Measurements from ENCODE around the gene SYTL3. TPM values are rescaled to one million over a fixed set of nuclear protein-coding genes. Genes with fewer than 3 reads are reported as not detected.
"Not testable (repeated sequence)": the region's sequence is repeated elsewhere in the genome, so short reads cannot be mapped to it uniquely, and the experiment has no call there.

The SYTL3 gene
- total RNA-seq, 1 experiment from 2014 or later = 14.2 TPM

DNA sequence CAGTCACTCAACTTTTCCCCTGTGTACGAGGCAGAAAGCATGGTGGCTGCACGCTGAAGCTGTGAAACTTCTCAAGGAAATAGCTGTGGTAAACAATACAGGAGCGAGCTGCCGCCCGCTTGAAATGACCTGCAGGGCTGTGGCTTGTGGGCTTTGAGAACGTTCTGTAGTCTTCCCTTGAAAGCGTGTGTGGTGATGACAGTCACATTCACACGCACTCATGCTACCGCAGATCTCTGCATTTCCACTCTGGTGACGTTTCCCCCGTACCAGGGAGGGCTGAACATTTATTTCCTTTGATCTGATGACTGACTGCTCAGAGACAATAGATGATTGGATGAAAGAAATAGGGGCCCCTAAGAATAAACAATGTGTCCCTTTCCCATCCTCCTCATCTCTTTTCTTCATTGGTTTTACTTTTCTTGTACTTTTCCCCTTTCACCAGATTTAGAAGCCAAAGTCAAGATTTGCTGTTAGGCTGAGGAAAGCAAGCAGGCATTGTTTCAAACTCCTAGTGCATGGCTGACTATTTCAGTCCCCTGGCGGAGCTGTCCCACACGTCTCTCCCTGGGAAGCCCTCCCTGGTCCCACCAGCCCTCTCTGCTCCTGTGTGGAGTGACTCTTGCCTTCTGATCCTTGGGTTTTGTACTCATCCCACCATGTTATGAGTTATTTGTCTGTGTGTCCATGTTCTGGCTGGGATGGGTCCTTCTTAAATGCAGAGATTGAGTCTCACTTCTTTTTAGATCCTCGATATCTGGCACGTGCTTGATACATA lies 3.9 kb downstream of the SYTL3 start:
- DNase-seq = no peak
- BruUV-seq (replicated peaks) = no TSS peak
- Mint-ChIP-seq H3K27me3 (ENCODE audit: unreplicated experiment) (no peaks in the 10 kb centered on the region), H3K4me1 (ENCODE audit: low read depth, unreplicated experiment) (peaks cover 45% of the 10 kb centered on the region), H3K4me3 (ENCODE audit: low read depth, unreplicated experiment) (no peak overlapping the region), H3K36me3 (ENCODE audit: insufficient read depth, unreplicated experiment) (peaks cover 3% of the 10 kb centered on the region), H3K9me3 (ENCODE audit: low read depth, unreplicated experiment) (no peaks in the 10 kb centered on the region), H3K27ac (ENCODE audit: unreplicated experiment) (no peak overlapping the region)
- CTCF ChIA-PET = interaction anchor here (0.6 kb wide), 1 partner anchor 345 kb away, joined by 3 read pairs; no protein-coding TSS in a partner anchor
- intact Hi-C loops (cut with micrococcal nuclease; ENCODE audit: unreplicated experiment) = no loop called here
- TF ChIP-seq, protein P1, sequence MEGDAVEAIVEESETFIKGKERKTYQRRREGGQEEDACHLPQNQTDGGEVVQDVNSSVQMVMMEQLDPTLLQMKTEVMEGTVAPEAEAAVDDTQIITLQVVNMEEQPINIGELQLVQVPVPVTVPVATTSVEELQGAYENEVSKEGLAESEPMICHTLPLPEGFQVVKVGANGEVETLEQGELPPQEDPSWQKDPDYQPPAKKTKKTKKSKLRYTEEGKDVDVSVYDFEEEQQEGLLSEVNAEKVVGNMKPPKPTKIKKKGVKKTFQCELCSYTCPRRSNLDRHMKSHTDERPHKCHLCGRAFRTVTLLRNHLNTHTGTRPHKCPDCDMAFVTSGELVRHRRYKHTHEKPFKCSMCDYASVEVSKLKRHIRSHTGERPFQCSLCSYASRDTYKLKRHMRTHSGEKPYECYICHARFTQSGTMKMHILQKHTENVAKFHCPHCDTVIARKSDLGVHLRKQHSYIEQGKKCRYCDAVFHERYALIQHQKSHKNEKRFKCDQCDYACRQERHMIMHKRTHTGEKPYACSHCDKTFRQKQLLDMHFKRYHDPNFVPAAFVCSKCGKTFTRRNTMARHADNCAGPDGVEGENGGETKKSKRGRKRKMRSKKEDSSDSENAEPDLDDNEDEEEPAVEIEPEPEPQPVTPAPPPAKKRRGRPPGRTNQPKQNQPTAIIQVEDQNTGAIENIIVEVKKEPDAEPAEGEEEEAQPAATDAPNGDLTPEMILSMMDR (IDR thresholded peaks at IDR 0.05; ENCODE audit: unreplicated experiment) = no peak

DNA sequence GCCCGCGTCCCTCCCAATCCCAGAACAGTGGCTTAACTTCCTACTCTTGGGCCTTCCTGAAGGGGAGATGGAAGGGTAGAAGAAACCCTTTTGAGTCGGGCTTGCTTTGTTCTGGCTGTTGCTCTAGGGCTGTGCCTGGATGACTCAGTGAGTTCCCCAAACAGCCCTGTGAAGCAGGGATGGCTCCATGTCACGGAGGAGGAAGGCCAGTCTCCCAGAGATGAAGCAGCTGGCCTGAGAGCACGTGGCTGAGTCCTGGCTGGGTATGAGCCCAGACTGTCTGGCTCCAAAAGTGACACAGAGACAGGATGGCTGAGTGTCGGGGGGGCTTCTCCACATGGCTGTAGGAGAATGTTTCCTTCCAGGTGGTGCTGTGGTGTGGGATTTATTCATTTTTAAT lies 4.6 kb downstream of the SYTL3 start:
- no TSS peak for BruUV-seq (replicated peaks)
- Mint-ChIP-seq H3K36me3 (ENCODE audit: insufficient read depth, unreplicated experiment) (no peaks in the 10 kb centered on the region), H3K4me3 (ENCODE audit: low read depth, unreplicated experiment) (no peak overlapping the region), H3K4me1 (ENCODE audit: low read depth, unreplicated experiment) (peaks cover 37% of the 10 kb centered on the region), H3K27me3 (ENCODE audit: unreplicated experiment) (no peaks in the 10 kb centered on the region), H3K27ac (ENCODE audit: unreplicated experiment) (no peak overlapping the region), H3K9me3 (ENCODE audit: low read depth, unreplicated experiment) (no peaks in the 10 kb centered on the region)
- intact Hi-C loops (cut with micrococcal nuclease; ENCODE audit: unreplicated experiment) = no loop called here
- no peak for DNase-seq
- TF ChIP-seq, protein P1 (IDR thresholded peaks at IDR 0.05; ENCODE audit: unreplicated experiment) = no peak
- CTCF ChIA-PET = no interaction called here

DNA sequence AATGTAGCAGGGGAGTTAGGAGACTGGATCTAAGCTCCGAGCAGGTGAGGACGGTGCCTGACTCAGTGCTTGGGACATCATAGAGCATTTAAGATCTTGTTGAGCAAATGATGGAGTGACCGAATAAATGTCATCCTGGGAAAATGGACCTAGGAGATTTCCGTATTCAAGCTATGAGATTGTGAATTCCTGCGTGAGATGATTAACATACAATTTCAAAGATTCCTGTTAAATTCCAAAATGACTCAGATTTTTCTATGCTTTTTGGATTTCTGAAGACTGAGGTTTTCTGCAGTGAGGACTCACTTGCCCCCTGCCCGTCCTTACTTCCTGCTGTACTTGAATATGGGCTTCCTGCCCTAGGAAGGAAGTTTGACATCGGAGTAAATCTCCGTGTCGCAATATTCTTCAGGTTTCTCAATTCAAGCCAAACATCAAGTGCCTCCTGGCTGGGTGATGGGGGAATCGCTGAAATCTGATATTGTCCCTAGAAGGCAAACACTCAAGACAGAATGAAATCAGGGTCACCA lies 5.2 kb downstream of the SYTL3 start:
- Mint-ChIP-seq H3K9me3 (ENCODE audit: low read depth, unreplicated experiment) (no peaks in the 10 kb centered on the region), H3K4me3 (ENCODE audit: low read depth, unreplicated experiment) (no peak overlapping the region), H3K27ac (ENCODE audit: unreplicated experiment) (no peak overlapping the region), H3K36me3 (ENCODE audit: insufficient read depth, unreplicated experiment) (no peaks in the 10 kb centered on the region), H3K4me1 (ENCODE audit: low read depth, unreplicated experiment) (peaks cover 32% of the 10 kb centered on the region), H3K27me3 (ENCODE audit: unreplicated experiment) (no peaks in the 10 kb centered on the region)
- CTCF ChIA-PET = no interaction called here
- TF ChIP-seq, protein P1 (IDR thresholded peaks at IDR 0.05; ENCODE audit: unreplicated experiment) = no peak
- no peak for DNase-seq
- intact Hi-C loops (cut with micrococcal nuclease; ENCODE audit: unreplicated experiment) = no loop called here
- no TSS peak for BruUV-seq (replicated peaks)

DNA sequence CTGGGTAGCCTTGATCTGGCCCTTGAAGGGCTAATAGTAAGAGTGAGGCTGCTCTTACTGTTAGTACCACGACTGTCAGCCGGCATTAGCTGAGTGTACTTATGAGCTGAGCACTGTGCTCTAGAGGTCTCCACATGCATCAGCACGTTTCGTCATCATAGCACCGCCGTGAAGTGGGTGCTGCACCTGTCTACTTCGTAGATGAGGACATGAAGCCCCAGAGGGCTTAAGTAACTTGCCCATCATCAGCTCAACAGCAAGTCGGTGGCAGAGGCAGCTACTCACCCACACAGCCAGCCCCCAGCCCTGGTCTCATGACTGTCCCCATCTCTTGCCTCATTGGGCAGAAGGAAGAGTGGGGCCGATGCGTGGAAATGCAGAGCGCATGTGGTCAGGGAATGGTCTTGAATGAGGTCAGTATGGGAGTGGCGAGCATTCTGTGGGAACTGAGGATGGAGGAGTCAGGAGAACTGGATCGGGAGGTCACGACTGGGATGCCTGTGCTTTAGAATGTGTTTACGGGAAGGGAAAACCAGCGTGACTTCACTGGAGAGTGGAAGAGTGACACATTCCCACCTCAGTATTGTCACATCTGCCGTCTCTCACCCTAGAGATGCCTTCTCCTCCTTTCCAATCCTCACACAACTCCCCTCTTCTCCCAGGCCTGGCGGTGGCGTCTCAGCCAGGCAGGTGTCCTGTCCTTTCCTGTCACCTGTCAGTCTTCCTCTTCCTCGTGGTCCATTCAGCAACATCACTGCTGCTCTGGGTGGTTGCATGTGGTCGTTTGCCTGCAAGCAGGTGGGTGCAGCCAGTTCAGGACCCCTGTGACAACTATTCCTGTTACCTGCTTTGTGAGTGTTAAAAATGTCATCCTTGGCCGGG lies 6.0 kb downstream of the SYTL3 start:
- intact Hi-C loops (cut with micrococcal nuclease; ENCODE audit: unreplicated experiment) = no loop called here
- DNase-seq = no peak
- Mint-ChIP-seq H3K27me3 (ENCODE audit: unreplicated experiment) (no peaks in the 10 kb centered on the region), H3K27ac (ENCODE audit: unreplicated experiment) (no peak overlapping the region), H3K36me3 (ENCODE audit: insufficient read depth, unreplicated experiment) (no peaks in the 10 kb centered on the region), H3K4me1 (ENCODE audit: low read depth, unreplicated experiment) (peaks cover 31% of the 10 kb centered on the region), H3K4me3 (ENCODE audit: low read depth, unreplicated experiment) (no peak overlapping the region), H3K9me3 (ENCODE audit: low read depth, unreplicated experiment) (no peaks in the 10 kb centered on the region)
- TF ChIP-seq, protein P1 (IDR thresholded peaks at IDR 0.05; ENCODE audit: unreplicated experiment) = no peak
- BruUV-seq (replicated peaks) = no TSS peak
- CTCF ChIA-PET = interaction anchor here (0.7 kb wide), 1 partner anchor 344 kb away, joined by 4 read pairs; the partner anchor contains the start of gene RSPH3

DNA sequence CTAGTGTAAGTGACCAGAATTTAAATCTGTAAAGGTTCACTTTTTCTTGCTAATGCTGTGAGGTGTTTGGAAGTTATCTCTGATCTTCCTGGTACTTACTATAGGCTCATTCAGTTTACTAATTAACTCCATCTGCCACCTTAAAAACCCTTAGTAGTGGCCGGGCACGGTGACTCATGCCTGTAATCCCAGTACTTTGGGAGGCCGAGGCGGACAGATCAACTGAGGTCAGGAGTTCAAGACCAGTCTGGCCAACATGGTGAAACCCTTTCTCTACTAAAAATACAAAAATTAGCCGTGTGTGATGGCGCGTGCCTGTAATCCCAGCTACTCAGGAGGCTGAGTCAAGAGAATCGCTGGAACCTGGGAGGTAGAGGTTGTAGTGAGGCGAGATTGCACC lies 7.1 kb downstream of the SYTL3 start:
- H3K36me3 Mint-ChIP-seq (ENCODE audit: insufficient read depth, unreplicated experiment) = not testable (repeated sequence)
- peak; percentile 71 for DNase-seq

More for the DNA sequence above, 7.1 kb downstream of the SYTL3 start:
- intact Hi-C loops (cut with micrococcal nuclease; ENCODE audit: unreplicated experiment); H3K4me3 Mint-ChIP-seq (ENCODE audit: low read depth, unreplicated experiment); BruUV-seq (replicated peaks); H3K27me3 Mint-ChIP-seq (ENCODE audit: unreplicated experiment); CTCF ChIA-PET; H3K9me3 Mint-ChIP-seq (ENCODE audit: low read depth, unreplicated experiment): not testable (repeated sequence)
- Mint-ChIP-seq H3K4me1 (ENCODE audit: low read depth, unreplicated experiment) (peaks cover 31% of the 10 kb centered on the region), H3K27ac (ENCODE audit: unreplicated experiment) (peak overlapping the region; percentile 30)

All from Calu3 (cell line).